GM12878 (cell line): ENCODE measurements around the gene CRP. TPM values are rescaled to one million over a fixed set of nuclear protein-coding genes. Genes with fewer than 3 reads are reported as not detected.

Experiments
- ATAC-seq: fragments of 200-7000 bp; cut with Tn5 transposase; 3 replicates; pipeline ENCODE4 v1.9.1; 2020; ENCODE audit warnings: mild to moderate bottlenecking, moderate library complexity
- Bru-seq: library from RNA; stranded (reverse); fragments of 400-500 nt; gene quantifications from one replicate; lab custom pipeline; 2021; lab: Mats Ljungman, UMichigan
- BruChase-seq, 2 experiments: library from RNA; stranded (reverse); fragments of 400-500 nt; gene quantifications; one replicate each; lab custom pipeline; 2021; lab: Mats Ljungman, UMichigan
- BruUV-seq: library from RNA; stranded (reverse); fragments of 400-500 nt; replicated peaks from 2 replicates; lab custom pipeline; 2021; lab: Mats Ljungman, UMichigan
- CTCF ChIA-PET: fragments of 300-600 bp; sonication (Branson Sonifier 250); formaldehyde crosslinking; extraction: SDS; loops from one replicate; lab custom pipeline; 2021; ENCODE audit warnings: inconsistent platforms; lab: Yijun Ruan, JAX
- POLR2A ChIA-PET: fragments of 350-600 bp; formaldehyde crosslinking; extraction: SDS; loops from one replicate; lab custom pipeline; 2021; ENCODE audit warnings: inconsistent platforms; lab: Charles Lee
- RAD21 ChIA-PET: fragments of 300-600 bp; sonication (Branson Sonifier 250); formaldehyde crosslinking; loops from one replicate; lab custom pipeline; 2023; ENCODE audit warnings: antibody characterized with exemption; ENCODE audit not compliant: unreplicated experiment; lab: Charles Lee
- SMC1A ChIA-PET: fragments of 300-600 bp; sonication (Branson Sonifier 250); formaldehyde crosslinking; loops from one replicate; lab custom pipeline; 2023; ENCODE audit not compliant: unreplicated experiment, uncharacterized antibody; lab: Charles Lee
- DNase-seq: peaks from one replicate; pipeline ENCODE4 v3.0.0-alpha.2; 2011; ENCODE audit warnings: low read depth, low spot score
- FAIRE-seq: peaks from 3 replicates; lab custom pipeline; 2011; peaks lifted over from hg19 to GRCh38; lab: Jason Lieb, UNC
- H2AFZ ChIP-seq: 2 replicates; pipeline ENCODE4 v1.6.0; 2011; ENCODE audit warnings: low read depth, low read length, control low read depth; ENCODE audit not compliant: control insufficient read depth
- H3K27ac ChIP-seq: 2 replicates; pipeline ENCODE4 v1.5.1; 2011; ENCODE audit warnings: control low read depth; ENCODE audit not compliant: control insufficient read depth, insufficient read depth
- H3K27me3 ChIP-seq, 2 experiments: replicated peaks in 1 of 2; 2 replicates each; pipeline versions ENCODE4 v1.6.0 to v1.6.1; 2011; ENCODE audit warnings: low read length in 1 of 2; ENCODE audit not compliant: control insufficient read depth in 2 of 2, insufficient read depth in 2 of 2
- H3K36me3 ChIP-seq, 2 experiments: 2 replicates each; pipeline ENCODE4 v1.5.1; 2011; ENCODE audit warnings: low read length in 1 of 2; ENCODE audit not compliant: control insufficient read depth in 2 of 2, insufficient read depth in 2 of 2
- H3K4me1 ChIP-seq: 2 replicates; pipeline ENCODE4 v1.6.1; 2011; ENCODE audit warnings: mild to moderate bottlenecking, low read length, moderate library complexity, mixed read lengths; ENCODE audit not compliant: control insufficient read depth, insufficient read depth
- H3K4me2 ChIP-seq: 2 replicates; pipeline ENCODE4 v1.6.0; 2011; ENCODE audit warnings: control low read depth; ENCODE audit not compliant: control insufficient read depth, insufficient read depth
- H3K4me3 ChIP-seq: fragments of 200-600 bp; sonication (generic); 2 replicates; pipeline ENCODE4 v1.5.1; 2016
- H3K79me2 ChIP-seq: 2 replicates; pipeline ENCODE4 v1.6.0; 2011; ENCODE audit warnings: low read length; ENCODE audit not compliant: control insufficient read depth, insufficient read depth
- H3K9ac ChIP-seq: 2 replicates; pipeline ENCODE4 v1.8.0; 2011; ENCODE audit warnings: low read length, control low read depth, mixed read lengths; ENCODE audit not compliant: control insufficient read depth, insufficient read depth
- H3K9me3 ChIP-seq: replicated peaks from 3 replicates; pipeline ENCODE4 v1.5.1; 2011; ENCODE audit warnings: mild to moderate bottlenecking, low read length; ENCODE audit not compliant: control insufficient read depth, insufficient read depth
- H4K20me1 ChIP-seq: 2 replicates; pipeline ENCODE4 v1.6.0; 2011; ENCODE audit not compliant: control insufficient read depth, insufficient read depth
- EGR1 ChIP-seq, 2 experiments: IDR thresholded peaks; 1 replicate in 1 of 2; 2 replicates in 1 of 2; pipeline ENCODE4 v1.6.1; 2011 to 2012; ENCODE audit warnings: low read depth in 2 of 2, low read length in 2 of 2, borderline replicate concordance in 1 of 2, mild to moderate bottlenecking in 1 of 2, moderate library complexity in 1 of 2
- FOXM1 ChIP-seq: IDR thresholded peaks from 2 replicates; pipeline ENCODE4 v1.6.1; 2012; ENCODE audit warnings: low read depth, mild to moderate bottlenecking, inconsistent platforms, low read length, moderate library complexity
- NR2C2 ChIP-seq: IDR thresholded peaks from 2 replicates; pipeline ENCODE4 v1.6.1; 2011; ENCODE audit warnings: borderline replicate concordance, low read depth; ENCODE audit not compliant: control insufficient read depth, insufficient read length
- SIN3A ChIP-seq: IDR thresholded peaks from 2 replicates; pipeline ENCODE4 v1.6.1; 2012; ENCODE audit warnings: low read depth, low read length, improper control_type of control experiment
- SUPT20H ChIP-seq: IDR thresholded peaks from 2 replicates; pipeline ENCODE4 v1.6.1; 2011; ENCODE audit warnings: low read depth, mild to moderate bottlenecking, low read length, moderate library complexity, borderline replicate concordance; ENCODE audit not compliant: control insufficient read depth
- TCF3 ChIP-seq: IDR thresholded peaks from 2 replicates; pipeline ENCODE4 v1.6.1; 2012; ENCODE audit warnings: low read depth, mild to moderate bottlenecking, low read length, borderline replicate concordance; ENCODE audit not compliant: insufficient read depth
- WGBS: methylation state at CpG from one replicate; pipeline ENCODE4 v1.1.6; 2016; ENCODE audit warnings: low lambda C conversion rate; ENCODE audit not compliant: insufficient replicate concordance, insufficient coverage; ENCODE audit errors: missing lambda C conversion rate; 5-methylcytosine and 5-hydroxymethylcytosine counted together
- in situ Hi-C: fragments of 300-500 bp; cut with MboI; formaldehyde crosslinking; loops from 9 replicates; pipeline ENCODE4 v1.14.3; 2018; ENCODE audit warnings: mixed read lengths
- intact Hi-C: fragments of 100-400 bp; cut with micrococcal nuclease; formaldehyde crosslinking; loops from one replicate; pipeline ENCODE4 v1.14.2; 2022; ENCODE audit not compliant: unreplicated experiment
- long read RNA-seq, 2 experiments: library from polyadenylated mRNA; unstranded; transcript quantifications; one replicate each; pipeline ENCODE4 v2.0.0, GENCODE V29; 2019 to 2020
- polyA minus RNA-seq, 3 experiments: library from RNA; depleted of rRNA, polyadenylated mRNA; stranded (reverse); fragments of >200 nt; gene quantifications; 2 replicates each; pipeline ENCODE4 v1.2.3, GENCODE V29; 2011
- polyA plus RNA-seq, 11 experiments: library from polyadenylated mRNA; depleted of rRNA in 4 of 11; unstranded in 6 of 11; stranded (reverse) in 5 of 11; fragments of >200 nt; fragmentation: Nextera tagmentation in 4 of 11; fragmentation: Illumina TruSeq in 1 of 11; extraction: Ambion mirVana in 4 of 11; extraction: Trizol in 1 of 11; gene quantifications; 1 replicate in 1 of 11; 2 replicates in 10 of 11; pipeline versions ENCODE4 v1.2.1 to v1.2.3, GENCODE V29; 2011 to 2016; ENCODE audit warnings: inconsistent platforms in 2 of 11, missing spikeins in 2 of 11, low read depth in 1 of 11
- total RNA-seq, 4 experiments: library from RNA; depleted of rRNA in 3 of 4; stranded (reverse); fragments of >200 nt in 3 of 4; fragmentation: Illumina TruSeq in 1 of 4; extraction: Trizol in 1 of 4; gene quantifications; 2 replicates each; pipeline versions ENCODE4 v1.2.1 to v1.2.3, GENCODE V29; 2013 to 2021

Gene CRP, protein sequence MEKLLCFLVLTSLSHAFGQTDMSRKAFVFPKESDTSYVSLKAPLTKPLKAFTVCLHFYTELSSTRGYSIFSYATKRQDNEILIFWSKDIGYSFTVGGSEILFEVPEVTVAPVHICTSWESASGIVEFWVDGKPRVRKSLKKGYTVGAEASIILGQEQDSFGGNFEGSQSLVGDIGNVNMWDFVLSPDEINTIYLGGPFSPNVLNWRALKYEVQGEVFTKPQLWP
- not detected in 2 replicates for total RNA-seq (2013; cell fraction: nucleolus; rRNA removed)
- total RNA-seq (2014; rRNA removed) (not detected in 2 replicates), total RNA-seq (2014; rRNA removed; fragmentation: Illumina TruSeq; extraction: Trizol) (not detected in 2 replicates), total RNA-seq (2021) (0.54 and 0.72 TPM in 2 replicates), polyA plus RNA-seq (2011; rRNA removed) (not detected in 2 replicates), polyA plus RNA-seq (2014; fragmentation: Illumina TruSeq; extraction: Trizol) (not detected in 2 replicates), polyA plus RNA-seq (2014; fragmentation: Nextera tagmentation; extraction: Ambion mirVana) (not detected), polyA plus RNA-seq (2014; rRNA removed) (not detected in 2 replicates), polyA plus RNA-seq (2016; fragmentation: Nextera tagmentation; extraction: Ambion mirVana) (not detected), polyA minus RNA-seq (2011; rRNA and poly(A)+ RNA removed) (not detected in 2 replicates), Bru-seq, nascent RNA (not detected), BruChase-seq, experiment 1, labeled RNA remaining after a 6-hour chase (not detected), BruChase-seq, experiment 2, labeled RNA remaining after a 2-hour chase (not detected)
- polyA plus RNA-seq (2011; ENCODE audit: low read depth) = not detected
- polyA plus RNA-seq (2011; cell fraction: cytosol; rRNA removed) = not detected in 2 replicates
- polyA plus RNA-seq (2011; cell fraction: nucleus; rRNA removed) = not detected in 2 replicates
- polyA plus RNA-seq (2012) = not detected in 2 replicates
- polyA minus RNA-seq (2011; cell fraction: cytosol; rRNA and poly(A)+ RNA removed) = not detected in 2 replicates
- not detected in 2 replicates for polyA minus RNA-seq (2011; cell fraction: nucleus; rRNA and poly(A)+ RNA removed)
- long read RNA-seq, experiment 1 = 0 reads
- long read RNA-seq, experiment 2 = 0 reads

DNA sequence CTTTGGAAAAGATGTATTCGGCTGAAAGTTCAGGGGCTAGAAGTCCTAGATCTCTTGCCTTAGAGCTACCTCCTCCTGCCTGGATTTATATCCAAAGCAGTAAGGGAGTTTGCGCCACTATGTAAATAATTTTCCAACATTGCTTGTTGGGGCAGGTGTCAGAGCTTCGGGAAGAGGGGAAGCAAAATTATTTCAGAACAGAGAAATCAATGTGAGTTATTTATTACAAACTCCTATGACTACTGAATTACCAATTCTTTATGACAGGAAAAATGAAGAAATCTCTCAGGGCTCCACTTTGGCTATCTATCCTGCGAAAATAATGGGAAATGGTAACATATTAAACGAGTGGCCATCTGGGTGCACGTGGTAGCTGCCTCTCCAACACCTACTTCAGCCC lies at the start of gene CRP:
Gene CRP, minus strand, starts transcription at position 61 of the 400 bp plus-strand sequence. CDS start 104 bp downstream, outside the sequence.
- Histone ChIP-seq H3K4me1 (no peaks in the 10 kb centered on the region), H3K79me2 (no peaks in the 10 kb centered on the region), H3K27ac (no peak within 1 kb of the TSS), H3K27me3 (no peaks in the 10 kb centered on the region), H3K4me2 (no peak within 1 kb of the TSS), H2AFZ (no peak within 1 kb of the TSS), H4K20me1 (no peaks in the 10 kb centered on the region), H3K36me3 (no peaks in the 10 kb centered on the region), H3K9me3 (no peaks in the 10 kb centered on the region; the same call in 2 of the 3 replicates), H3K4me3 (no peak within 1 kb of the TSS), H3K9ac (no peak within 1 kb of the TSS)
- DNase-seq (no peak), FAIRE-seq (no peak), ATAC-seq (no peak)
- SMC1A ChIA-PET = no interaction called here
- no TSS peak for BruUV-seq
- 15% methylated on average over 6 of the region's 6 CpGs for WGBS
- in situ Hi-C loops (no loop called here), intact Hi-C loops (no loop called here)
- CTCF ChIA-PET = no interaction called here
- TF ChIP-seq TCF3 (no peak), SIN3A (no peak), NR2C2 (no peak), EGR1 (IDR thresholded peaks at IDR 0.05; ENCODE audit: borderline replicate concordance in 1 of 2, low read depth in 2 of 2, low read length in 2 of 2) (no peak), FOXM1 (no peak), SUPT20H (no peak)
- POLR2A ChIA-PET = no interaction called here
- RAD21 ChIA-PET = no interaction called here
